ENCODE measurements around the gene TACSTD2.
"Not testable (repeated sequence)": the region's sequence is repeated elsewhere in the genome, so short reads cannot be mapped to it uniquely, and the experiment has no call there.

TACSTD2 gene, protein sequence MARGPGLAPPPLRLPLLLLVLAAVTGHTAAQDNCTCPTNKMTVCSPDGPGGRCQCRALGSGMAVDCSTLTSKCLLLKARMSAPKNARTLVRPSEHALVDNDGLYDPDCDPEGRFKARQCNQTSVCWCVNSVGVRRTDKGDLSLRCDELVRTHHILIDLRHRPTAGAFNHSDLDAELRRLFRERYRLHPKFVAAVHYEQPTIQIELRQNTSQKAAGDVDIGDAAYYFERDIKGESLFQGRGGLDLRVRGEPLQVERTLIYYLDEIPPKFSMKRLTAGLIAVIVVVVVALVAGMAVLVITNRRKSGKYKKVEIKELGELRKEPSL

DNA sequence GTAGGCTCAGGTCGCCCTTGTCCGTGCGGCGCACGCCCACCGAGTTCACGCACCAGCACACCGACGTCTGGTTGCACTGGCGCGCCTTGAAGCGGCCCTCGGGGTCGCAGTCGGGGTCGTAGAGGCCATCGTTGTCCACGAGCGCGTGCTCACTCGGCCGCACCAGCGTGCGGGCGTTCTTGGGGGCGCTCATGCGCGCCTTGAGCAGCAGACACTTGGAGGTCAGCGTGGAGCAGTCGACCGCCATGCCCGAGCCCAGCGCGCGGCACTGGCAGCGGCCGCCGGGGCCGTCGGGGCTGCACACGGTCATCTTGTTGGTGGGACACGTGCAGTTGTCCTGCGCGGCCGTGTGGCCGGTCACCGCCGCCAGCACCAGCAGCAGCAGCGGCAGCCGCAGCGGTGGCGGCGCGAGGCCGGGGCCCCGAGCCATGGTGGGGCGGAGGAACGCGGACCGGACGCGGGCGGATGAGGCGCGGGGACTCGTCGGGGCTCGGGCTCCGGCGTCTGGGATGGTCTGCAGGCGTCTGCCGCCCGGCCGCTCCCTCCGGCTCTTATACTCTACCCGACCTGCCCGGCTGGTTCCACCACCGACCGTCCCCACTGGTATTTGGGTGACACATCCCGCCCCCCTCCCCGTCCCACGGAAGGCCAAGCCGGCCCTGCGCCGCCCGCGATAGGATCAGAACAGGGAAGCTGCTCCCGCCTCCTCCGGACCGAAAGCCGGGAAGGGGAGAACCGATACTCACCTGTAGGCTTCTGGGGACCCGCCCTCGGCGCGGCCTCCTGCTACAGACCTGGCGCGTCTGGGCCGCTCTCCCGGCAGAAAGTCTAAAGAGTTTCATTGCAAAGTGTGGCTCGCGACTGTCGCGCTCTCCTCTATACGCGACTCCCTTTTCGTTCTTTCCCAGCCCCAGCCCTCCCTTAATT is at the start of gene TACSTD2:
Gene TACSTD2, minus strand, starts transcription at position 526 of the 927 bp plus-strand sequence. Its CDS starts 96 bp downstream, at position 430.
- DNase-seq = no peak

DNA sequence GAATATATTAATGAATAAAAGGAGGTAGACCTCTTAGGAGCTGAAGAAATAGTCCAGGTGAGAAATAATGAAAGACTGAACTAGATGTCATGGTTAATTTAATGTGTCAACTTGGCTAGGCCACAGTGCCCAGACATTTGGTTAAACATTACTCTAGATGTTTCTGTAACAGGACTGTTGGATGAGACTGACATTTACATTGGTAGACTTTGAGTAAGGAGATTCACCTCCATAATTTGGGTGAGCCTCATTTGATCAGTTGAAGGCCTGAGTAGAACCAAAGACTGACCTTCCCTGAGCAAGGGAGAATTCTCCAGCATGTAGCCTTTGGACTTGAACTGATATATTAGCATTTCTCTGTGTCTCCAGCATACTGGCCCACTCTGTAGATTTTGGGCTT is 49.2 kb upstream of the TACSTD2 start:
- DNase-seq = no peak

DNA sequence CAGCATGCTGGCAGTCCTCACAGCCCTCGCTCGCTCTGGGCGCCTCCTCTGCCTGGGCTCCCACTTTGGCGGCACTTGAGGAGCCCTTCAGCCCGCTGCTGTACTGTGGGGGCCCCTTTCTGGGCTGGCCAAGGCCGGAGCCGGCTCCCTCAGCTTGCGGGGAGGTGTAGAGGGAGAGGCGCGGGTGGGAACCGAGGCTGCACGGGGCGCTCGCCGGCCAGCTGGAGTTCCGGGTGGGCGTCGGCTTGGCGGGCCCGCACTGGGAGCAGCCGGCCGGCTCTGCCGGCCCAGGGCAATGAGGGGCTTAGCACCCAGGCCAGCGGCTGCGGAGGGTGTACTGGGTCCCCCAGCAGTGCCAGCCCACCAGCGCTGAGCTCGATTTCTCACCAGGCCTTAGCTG is 46.2 kb upstream of the TACSTD2 start:
- DNase-seq = not testable (repeated sequence)

DNA sequence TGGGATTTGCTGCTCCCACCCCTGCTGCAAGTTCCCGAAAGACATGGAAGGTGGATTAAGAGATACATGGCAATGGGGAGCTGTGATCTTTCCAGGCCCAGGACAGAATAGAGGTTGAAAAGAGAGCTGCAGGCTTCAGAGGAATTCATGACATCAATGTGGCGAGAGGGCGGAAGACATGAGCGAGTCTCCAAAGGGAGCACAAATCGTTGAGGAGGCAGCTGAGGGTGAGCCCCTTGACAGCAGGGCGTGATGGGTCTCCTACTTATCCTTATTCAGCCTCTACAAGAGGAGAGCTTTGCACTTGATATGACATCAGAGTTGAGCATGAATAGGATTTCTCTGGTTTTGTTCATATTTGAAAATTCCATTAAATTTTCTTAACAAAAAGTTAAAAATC is 45.5 kb upstream of the TACSTD2 start:
- DNase-seq = no peak

DNA sequence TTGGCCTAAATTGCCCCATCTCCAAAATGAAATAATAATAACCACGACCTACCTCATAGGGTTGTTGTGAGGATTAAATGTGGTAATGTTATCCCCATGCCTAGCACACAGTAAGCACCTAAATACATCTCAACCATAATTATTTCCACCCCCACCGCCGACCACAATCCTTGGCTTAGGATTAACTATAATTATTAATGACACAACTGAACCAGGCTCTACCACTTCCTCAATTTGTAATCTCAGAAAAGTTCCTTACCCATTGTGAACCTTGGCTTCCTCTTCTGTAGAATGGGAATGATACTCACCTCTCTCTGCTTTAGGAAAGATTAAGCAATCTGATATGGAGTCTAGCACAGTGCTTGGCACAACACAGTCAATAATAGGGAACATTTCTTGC is 44.3 kb upstream of the TACSTD2 start:
- DNase-seq = no peak

DNA sequence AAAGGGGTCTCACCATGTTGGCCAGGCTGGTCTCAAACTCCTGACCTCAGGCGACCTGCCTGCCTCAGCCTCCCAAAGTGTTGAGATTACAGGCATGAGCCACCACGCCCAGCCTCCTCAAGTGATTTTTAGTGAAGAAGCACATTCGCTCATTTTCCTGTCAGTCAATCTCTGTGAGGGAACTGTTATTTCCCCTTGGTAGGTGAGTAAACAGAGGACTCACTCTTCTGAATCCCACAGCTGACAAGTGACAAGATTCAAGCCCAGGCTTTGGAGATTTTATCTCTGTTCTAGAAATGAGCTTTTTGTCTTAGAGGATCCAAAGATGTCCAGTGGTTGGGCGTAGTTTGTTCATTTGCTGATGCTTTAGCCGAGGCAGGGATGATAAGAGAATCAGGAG is 43.9 kb upstream of the TACSTD2 start:
- DNase-seq = no peak

DNA sequence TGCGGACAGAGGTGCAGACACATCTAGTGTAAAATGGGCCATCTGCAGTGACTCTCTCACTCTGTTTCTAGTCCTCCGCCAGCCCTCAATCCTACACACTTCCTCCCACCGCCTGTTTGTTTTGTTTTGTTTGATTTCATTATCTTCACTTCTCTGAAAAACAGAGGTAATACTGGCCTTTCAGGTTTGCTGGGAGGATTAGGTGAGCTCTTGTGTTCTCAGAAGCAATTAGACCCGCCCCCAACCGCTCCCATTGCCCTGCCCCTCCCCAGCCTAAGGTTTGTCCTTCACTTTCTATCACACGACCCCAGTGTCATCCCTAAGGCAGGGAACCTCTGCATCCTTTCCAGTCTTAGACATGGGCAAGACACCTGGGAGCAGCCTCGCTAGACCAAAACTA is 43.2 kb upstream of the TACSTD2 start:
- DNase-seq = no peak

DNA sequence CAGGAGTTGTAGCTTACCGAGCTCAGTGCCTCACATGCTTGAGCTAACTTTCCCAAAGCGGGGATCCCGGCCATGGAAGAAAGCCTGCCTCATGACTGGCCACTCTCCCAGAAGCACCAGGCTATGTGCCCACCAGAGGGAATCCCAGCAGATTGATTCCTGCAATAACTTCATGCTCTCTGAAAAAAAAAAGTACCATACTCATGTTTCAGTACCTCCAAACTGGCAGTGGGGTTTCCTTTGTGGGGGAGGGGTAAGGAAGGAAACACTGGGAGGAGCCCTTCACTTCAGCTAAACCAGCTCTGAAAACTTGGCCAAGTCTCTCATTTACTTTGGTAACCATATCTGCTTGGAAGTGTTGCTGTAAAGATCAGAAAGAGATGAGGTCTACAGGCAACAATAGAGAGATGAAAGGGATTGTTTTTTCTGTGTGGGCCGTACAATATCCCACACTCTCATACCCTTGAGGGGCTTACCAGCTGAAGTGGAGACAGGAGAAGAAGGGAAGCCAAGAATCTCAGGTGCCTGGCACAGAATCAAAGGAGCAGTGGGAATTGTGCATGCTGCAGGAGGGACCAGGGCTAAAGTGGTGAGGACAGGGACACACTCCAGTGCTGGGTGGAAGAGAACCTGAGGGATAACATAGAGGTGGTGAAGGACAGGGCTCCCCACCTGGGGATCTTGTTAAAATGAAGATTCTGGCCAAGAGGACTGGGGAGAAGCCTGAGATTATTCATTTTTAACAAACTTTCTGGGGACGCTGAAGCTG is 42.4 kb upstream of the TACSTD2 start:
- no peak for DNase-seq

DNA sequence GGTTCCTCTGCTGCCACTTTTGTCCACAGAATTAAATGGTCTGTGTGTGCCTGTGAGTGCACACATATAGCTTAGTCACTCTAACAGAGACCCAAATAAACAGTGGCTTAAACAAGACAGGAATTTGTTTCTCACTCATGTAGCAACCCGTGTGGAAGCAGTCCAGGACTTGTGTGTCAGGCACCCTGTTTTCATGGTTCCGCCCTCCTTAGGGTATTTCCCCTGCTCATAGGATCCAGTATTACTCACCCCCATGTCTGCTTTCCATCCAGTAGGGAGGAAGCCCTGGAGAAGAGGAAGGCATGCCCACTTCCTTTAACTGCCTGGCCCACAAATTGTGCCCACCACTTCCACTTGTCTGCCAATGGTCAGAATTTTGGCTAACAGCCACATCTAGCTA is 41.3 kb upstream of the TACSTD2 start:
- DNase-seq = no peak

DNA sequence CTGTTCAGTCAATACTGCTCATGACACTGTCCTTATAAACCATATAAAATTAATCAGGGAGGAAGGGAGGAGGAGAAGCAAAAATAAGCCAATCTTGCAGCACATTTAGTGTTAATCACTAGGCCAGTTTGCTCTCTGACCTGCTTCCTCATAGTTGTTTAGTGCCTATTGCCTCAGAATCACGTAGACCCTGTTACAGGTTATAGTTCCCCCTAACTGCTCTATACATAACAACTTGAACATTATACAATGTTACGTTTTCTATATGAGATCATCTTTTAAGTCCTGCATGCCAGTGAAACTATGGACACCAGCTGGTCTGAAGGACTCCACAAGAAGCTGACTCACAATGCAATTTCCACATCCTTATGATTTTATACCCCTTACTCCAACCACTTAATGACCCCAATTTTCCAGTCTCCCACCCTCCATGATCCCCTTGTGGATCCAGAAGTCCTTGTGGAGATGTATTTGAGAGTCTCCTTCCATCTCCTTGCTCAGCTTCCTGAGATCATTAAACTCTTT is 34.9 kb upstream of the TACSTD2 start:
- no peak for DNase-seq

DNA sequence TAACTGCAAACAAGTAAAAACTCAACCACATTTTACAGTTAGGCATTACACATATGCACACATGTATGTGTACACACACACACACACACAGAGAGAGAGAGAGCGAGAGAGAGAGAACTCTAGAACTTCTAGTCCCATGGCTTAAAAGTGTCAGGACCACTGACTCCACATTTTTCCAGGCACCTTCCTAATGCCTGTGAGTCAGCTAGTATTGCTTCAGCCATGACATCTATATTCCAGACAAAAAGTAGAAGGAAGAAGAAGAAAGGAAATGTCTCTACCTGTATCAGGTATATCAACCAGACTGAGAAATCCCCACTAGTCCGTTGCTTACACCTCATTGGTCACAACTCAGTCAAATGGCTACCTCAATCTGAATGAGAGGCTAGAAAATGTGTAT is 31.9 kb upstream of the TACSTD2 start:
- no peak for DNase-seq

DNA sequence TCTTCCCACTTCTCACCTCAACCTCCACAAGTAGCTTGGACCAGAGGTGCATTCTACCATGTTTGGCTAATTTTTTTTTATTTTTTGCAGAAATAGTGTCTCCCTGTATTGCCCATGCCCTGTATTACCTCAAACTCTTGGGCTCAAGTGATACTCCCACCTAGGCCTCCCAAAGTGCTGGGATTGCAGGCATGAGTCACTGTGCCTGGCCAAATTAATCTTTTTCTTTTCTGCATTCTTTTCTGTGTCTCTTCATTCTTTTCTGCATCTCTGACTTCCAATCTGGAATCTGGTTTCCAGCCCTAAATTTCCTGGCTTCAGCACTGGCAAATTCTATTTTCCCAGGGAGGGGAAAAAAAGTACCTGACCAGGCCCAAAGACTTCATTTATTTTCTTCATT is 31.2 kb upstream of the TACSTD2 start:
- DNase-seq = no peak

DNA sequence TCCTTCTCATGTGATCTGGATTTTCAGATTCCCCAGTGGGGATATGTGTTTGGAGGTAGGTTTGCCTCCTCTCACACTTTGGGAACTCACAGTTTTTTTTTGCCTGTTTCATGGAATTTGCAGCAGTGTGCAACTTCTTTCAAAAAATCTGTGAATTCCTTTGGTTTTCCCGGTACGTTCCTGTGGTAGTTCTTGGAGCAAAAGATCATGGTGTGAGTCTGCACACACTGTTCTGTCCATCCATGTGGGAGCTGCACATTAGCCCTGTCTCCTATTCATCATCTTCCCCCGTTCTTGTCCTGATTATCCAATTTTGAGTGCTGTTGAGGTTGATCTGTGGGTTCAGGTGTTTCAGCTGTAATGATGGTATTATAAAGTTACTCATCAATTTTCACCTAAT is 30.3 kb upstream of the TACSTD2 start:
- no peak for DNase-seq

DNA sequence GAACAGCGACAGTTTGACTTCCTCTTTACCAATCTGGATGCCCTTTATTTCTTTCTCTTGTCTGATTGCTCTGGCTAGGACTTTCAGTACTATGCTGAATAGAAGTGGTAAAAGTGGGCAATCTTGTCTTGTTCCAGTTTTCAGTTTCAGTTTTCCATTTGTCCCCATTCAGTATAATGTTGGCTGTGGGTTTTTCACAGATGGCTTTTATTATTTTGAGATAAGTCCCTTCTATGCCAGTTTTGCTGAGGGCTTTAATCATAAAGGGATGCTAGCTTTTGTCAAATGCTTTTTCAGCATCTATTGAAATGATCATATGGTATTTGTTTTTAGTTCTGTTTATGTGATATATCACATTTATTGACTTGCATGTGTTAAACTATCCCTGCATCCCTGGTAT is 24.9 kb upstream of the TACSTD2 start:
- not testable (repeated sequence) for DNase-seq

DNA sequence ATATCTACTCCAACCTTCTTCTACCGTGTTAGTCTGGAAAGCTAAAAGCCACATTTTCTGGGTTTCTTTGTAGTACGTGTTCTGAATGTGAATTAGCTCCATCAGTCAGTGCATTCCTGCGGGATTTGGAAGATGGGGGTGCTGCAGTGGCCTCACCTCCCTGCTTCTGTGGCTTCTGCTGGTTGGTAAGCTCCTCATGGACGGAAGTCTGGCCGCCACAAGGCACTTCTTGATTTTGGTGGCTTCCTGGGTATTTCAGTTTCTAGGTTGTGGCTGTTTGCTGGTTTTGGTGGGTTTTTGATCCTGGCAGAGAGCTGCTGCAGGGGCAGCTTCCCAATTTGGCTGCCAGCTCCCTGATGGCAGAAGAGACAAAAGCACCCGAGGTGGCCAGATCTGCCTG is 20.9 kb upstream of the TACSTD2 start:
- no peak for DNase-seq

DNA sequence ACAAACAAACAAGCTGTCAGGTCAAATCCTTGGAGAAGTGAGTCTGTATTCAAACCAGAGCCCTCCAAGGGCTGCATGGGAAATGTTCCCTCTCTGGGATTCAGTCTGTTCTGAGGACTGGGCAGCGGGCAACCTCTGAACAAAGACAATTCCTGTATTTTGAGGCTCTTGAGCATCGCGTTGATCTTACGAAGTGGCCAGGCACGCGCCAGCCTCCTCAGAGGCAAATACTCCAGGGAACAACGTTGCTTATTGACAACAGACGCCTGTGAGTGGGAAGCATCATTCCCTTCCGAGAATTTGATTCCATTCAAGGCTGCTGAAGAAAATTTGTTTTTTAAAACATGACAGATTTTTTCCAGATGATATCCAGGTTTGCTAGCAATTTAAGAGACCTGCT is 20.0 kb upstream of the TACSTD2 start:
- no peak for DNase-seq

DNA sequence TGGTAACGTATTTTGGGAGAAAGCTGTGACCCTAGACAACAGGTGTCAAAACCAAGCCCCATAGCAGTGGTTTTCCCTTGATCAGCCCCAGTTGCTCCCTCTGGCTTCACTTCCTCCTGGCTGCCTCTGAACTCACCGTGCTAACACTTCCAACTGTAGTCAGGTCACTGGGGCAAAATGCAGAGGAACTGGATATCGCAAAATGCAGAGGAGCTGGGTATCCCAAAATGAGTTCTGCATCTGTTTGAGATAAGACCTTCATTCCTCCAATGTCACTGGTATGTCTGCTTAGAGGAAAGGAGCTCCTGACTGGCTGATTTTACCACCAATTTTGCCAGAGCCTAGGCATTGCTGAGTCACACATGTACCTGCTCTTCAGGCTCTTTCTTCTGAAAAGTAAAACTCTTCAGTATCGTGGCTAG is 19.6 kb upstream of the TACSTD2 start:
- DNase-seq = no peak

DNA sequence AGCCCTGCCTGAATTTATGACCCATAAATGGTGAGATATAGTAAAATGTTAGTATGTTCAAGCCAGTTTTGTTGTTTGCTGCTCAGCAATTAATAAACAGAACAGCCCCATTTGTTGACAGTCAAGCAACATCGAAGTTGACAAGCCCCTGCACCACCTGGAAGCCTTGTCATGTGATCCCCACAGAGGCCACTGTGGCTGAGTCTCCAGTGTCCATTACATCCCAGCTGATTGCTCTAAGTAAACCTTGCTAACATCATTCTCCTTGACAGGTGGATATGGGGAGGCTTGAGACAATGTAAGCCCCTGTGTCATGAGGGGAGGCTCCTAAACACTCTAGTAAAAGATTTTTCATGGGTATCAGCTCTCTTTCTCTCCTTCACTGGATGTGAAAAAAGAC is 17.5 kb upstream of the TACSTD2 start:
- no peak for DNase-seq

DNA sequence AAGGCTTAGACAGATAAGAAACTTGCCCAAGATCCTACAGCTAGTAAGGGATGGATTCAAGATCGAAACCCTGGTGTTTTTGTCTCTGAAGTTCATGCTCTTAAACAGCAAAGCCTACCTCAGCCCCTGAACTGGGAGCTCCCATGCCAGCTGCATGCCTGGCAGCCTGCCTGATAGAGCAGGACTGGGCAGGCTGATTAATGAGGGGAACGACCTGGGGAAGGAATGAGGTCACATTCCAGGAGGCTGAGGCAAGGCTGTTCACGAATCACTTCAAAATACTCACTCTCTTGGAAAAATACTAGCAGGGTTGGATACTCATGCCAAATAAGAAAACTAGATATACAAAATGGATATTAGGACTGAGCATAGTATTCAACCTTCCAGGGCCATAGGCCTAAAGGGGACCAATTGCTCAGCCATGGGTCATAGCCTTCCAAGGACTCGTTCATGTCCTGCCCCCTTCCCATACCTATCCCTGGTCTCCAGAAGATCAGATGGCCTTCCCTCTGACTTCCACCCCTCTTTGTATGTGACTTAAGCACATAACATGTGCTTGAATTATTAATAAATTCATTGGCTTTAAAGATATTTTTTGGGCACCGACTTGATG is 15.6 kb upstream of the TACSTD2 start:
- no peak for DNase-seq

DNA sequence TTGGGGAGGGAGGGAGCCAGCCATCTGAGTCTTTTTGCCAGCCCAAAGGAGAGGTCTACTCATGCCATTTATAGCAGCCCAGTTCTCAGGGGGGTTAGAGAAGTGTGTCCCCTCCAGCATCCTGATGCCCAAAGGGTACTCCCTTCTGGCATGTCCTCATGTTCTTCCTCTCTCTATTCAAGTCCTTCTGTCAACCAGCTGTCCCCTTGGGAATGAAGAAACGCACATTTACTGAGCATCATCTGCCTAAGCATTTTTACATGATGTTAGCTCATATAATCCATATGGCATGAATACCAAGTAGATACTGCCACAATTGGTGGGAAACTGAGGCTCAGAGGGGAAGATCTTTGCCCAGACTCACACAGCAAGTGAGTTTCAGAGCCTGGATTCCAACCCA is 14.8 kb upstream of the TACSTD2 start:
- no peak for DNase-seq

DNA sequence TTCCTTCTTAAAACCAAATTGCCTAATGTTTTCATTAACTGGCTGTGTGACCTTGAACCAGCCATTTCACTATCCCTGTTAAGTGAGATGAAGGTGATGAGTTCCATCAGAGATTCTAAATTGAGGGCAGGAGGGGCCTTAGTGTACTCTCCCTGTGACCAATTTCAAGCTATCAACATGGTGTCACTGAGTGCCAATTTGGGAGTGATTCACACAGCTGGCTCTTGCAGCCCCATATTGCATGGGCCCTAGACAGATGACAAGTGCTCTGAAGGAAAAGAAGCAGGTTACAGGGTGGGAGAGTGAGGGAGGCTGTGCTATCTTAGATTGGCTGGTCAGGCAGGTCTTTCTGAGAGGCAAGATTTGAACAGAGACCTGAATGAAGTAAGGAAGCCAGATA is 13.0 kb upstream of the TACSTD2 start:
- no peak for DNase-seq

DNA sequence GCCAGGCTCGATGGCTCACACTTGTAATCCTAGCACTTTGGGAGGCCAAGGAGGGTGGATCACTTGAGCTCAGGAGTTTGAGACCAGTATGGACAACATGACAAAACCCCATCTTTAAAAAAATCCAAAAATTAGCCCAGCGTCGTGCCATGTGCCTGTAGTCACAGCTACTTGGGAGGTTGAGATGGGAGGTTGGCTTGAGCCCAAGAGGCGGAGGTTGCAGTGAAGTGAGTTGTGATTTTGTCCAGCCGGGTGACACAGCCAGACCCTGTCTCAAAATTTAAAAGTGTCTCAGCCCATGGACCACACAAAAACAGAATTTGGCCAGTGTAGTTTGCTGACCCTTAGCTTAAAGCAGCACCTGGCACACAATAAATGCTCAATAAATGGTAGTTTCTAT is 11.3 kb upstream of the TACSTD2 start:
- no peak for DNase-seq

DNA sequence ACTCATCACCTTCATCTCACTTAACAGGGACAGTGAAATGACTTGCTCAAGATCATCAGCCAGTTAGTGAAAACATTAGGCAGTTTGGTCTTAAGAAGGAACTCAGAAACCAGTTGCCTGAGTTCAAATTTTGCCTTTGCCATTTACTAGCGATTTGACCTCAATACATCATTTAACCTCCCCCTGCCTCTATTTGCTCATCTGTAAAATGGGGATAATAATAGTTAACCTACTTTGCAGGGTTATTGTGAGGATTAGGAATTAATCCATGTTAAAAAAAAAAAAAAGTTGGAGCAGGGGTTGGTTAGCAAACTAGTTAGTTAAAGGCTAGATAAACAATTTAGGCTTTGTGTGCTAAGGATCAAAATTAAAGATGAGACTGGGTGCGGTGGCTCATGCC is 10.6 kb upstream of the TACSTD2 start:
- DNase-seq = no peak

Data from stimulated activated naive CD4-positive, alpha-beta T cell (primary cell).